Type B pancreatic cell (in vitro differentiated cells): ENCODE data around the gene POFUT1. TPM values are rescaled to one million over a fixed set of nuclear protein-coding genes. Genes with fewer than 3 reads are reported as not detected.

ENCODE experiments used
- DNase-seq: peaks from one replicate; pipeline ENCODE4 v3.0.0; 2021; ENCODE audit warnings: mixed read lengths; ENCODE audit not compliant: unreplicated experiment; ENCODE audit errors: extremely low spot score
- H3K27ac Mint-ChIP-seq: 2 replicates; pipeline ENCODE4 v1.8.0; 2021; ENCODE audit warnings: mild to moderate bottlenecking, mixed read lengths
- H3K27me3 Mint-ChIP-seq: 2 replicates; pipeline ENCODE4 v1.8.0; 2021; ENCODE audit warnings: mixed read lengths
- H3K36me3 Mint-ChIP-seq: 2 replicates; pipeline ENCODE4 v1.8.0; 2021; ENCODE audit warnings: mixed read lengths
- H3K4me1 Mint-ChIP-seq: one replicate; pipeline ENCODE4 v1.8.0; 2021; ENCODE audit warnings: mixed read lengths; ENCODE audit not compliant: unreplicated experiment
- H3K4me3 Mint-ChIP-seq: 2 replicates; pipeline ENCODE4 v1.8.0; 2021; ENCODE audit warnings: mild to moderate bottlenecking, mixed read lengths
- H3K9me3 Mint-ChIP-seq: 2 replicates; pipeline ENCODE4 v1.8.0; 2021; ENCODE audit warnings: mixed read lengths
- CTCF ChIP-seq: fragments of 200-600 bp; sonication (generic); conservative IDR thresholded peaks from 2 replicates; pipeline ENCODE4 v1.5.0; 2021; ENCODE audit warnings: antibody characterized with exemption, mild to moderate bottlenecking
- long read RNA-seq: library from polyadenylated mRNA; unstranded; transcript quantifications from one replicate; pipeline ENCODE4 v2.0.0, GENCODE V29; 2020
- total RNA-seq: library from RNA; stranded (reverse); gene quantifications from 2 replicates; pipeline ENCODE4 v1.2.1, GENCODE V29; 2021; ENCODE audit warnings: low replicate concordance

POFUT1 gene
- 48.9 and 55.8 TPM in 2 replicates for total RNA-seq
- long read RNA-seq, full-length matches to known transcripts = 18 of 72 reads
- long read RNA-seq, partial matches to known transcripts = 48 of 72 reads
- long read RNA-seq, other reads (novel, unspliced or antisense) = 6 of 72 reads

- TF ChIP-seq CTCF = peak; percentile 45
- Mint-ChIP-seq H3K36me3 (peaks cover 6% of the 10 kb centered on the region), H3K4me3 (peak within 1 kb of the TSS; percentile 99), H3K27me3 (no peaks in the 10 kb centered on the region), H3K9me3 (no peaks in the 10 kb centered on the region), H3K27ac (peak within 1 kb of the TSS; percentile 97), H3K4me1 (peaks cover 54% of the 10 kb centered on the region)
- DNase-seq = peak; percentile 96
These were observed at the start of gene POFUT1, which contains the start of gene PLAGL2 for GRCh38 chr20:32207626-32208498. TSS of gene POFUT1 (plus strand) at chr20:32207880. CDS start at chr20:32207942, 62 bp downstream. TSS of gene PLAGL2 (minus strand) at chr20:32207743. CDS start at chr20:32202178, 5,565 bp downstream.

GRCh38 chr20:32158351-32158750 is 49.3 kb upstream of the POFUT1 start:
- DNase-seq = no peak
- Mint-ChIP-seq H3K4me3 (no peak overlapping the region), H3K9me3 (no peaks in the 10 kb centered on the region), H3K27me3 (no peaks in the 10 kb centered on the region), H3K4me1 (peaks cover 9% of the 10 kb centered on the region), H3K36me3 (peaks cover 55% of the 10 kb centered on the region), H3K27ac (no peak overlapping the region)
- TF ChIP-seq CTCF = no peak

GRCh38 chr20:32158943-32159660 is 48.6 kb upstream of the POFUT1 start:
- Mint-ChIP-seq H3K36me3 (peaks cover 51% of the 10 kb centered on the region), H3K4me1 (peaks cover 9% of the 10 kb centered on the region), H3K27me3 (no peaks in the 10 kb centered on the region), H3K9me3 (no peaks in the 10 kb centered on the region), H3K27ac (no peak overlapping the region), H3K4me3 (no peak overlapping the region)
- DNase-seq = no peak
- no peak for TF ChIP-seq CTCF

GRCh38 chr20:32159766-32160221 is 47.9 kb upstream of the POFUT1 start:
- Mint-ChIP-seq H3K27me3 (no peaks in the 10 kb centered on the region), H3K4me3 (no peak overlapping the region), H3K4me1 (peaks cover 9% of the 10 kb centered on the region), H3K27ac (no peak overlapping the region), H3K9me3 (no peaks in the 10 kb centered on the region), H3K36me3 (peaks cover 53% of the 10 kb centered on the region)
- DNase-seq = no peak
- TF ChIP-seq CTCF = no peak

- H3K27ac Mint-ChIP-seq = no peak overlapping the region
- no peak for DNase-seq
- peaks cover 5% of the 10 kb centered on the region for H3K4me1 Mint-ChIP-seq
- no peaks in the 10 kb centered on the region for H3K9me3 Mint-ChIP-seq
- H3K36me3 Mint-ChIP-seq = peaks cover 49% of the 10 kb centered on the region
- no peak overlapping the region for H3K4me3 Mint-ChIP-seq
- no peaks in the 10 kb centered on the region for H3K27me3 Mint-ChIP-seq
- no peak for TF ChIP-seq CTCF
These were observed 47.3 kb upstream of the POFUT1 start for GRCh38 chr20:32160341-32160740.
